NCI-H1092 treated with DMSO at 0.1 percent for 48 hours (cell line): ENCODE data around the gene ANTXR1.

Source experiments
- DNase-seq: peaks from one replicate; lab custom pipeline; 2025; lab: John Stamatoyannopoulos, UW

Gene ANTXR1

DNA sequence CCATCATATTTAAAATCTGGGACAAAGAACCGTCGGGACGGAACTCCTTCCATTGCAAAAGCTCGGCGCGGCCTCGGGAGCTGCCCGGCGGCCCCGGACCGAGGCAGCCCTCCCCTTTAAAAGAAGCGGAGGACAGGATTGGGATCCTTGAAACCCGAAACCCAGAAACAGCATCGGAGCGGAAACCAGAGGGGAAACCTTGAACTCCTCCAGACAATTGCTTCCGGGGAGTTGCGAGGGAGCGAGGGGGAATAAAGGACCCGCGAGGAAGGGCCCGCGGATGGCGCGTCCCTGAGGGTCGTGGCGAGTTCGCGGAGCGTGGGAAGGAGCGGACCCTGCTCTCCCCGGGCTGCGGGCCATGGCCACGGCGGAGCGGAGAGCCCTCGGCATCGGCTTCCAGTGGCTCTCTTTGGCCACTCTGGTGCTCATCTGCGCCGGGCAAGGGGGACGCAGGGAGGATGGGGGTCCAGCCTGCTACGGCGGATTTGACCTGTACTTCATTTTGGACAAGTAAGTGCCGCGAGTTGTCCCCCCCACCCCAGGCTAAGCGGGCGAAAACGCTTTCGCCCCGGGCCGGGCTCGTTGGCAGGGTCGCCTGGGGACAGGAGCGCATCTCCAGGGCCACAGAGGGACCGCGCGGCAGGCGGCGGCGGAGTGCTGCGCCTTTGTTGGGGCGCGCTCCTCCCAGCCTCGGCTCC, at the start of gene ANTXR1:
Gene ANTXR1, plus strand, starts transcription at position 38 of the 698 bp plus-strand sequence. Its CDS starts 321 bp downstream, at position 359.
- peak; percentile 71 for DNase-seq

- DNase-seq, result no peak
Observed at GRCh38 chr2:68964282-68964681, 48.7 kb upstream of the ANTXR1 start.

DNA sequence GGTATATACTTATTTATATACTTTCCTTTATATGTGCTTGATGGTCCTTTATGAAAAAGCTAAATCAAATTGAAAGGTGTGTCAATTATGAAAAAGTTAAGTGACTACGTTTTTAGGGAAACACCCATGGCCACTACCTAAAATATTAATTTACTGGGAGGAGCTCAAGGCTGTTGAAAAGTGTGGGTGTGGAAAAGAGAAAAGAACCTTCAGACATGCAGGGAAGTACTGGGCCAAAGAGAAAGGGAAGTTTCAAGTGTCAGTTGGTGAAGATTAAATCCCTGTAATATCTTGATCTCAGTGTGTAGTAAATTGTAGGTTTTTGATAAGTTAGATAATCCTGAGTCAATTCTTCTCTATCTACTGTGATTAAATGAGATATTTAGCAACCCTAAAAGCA, 44.8 kb upstream of the ANTXR1 start:
- no peak for DNase-seq

DNA sequence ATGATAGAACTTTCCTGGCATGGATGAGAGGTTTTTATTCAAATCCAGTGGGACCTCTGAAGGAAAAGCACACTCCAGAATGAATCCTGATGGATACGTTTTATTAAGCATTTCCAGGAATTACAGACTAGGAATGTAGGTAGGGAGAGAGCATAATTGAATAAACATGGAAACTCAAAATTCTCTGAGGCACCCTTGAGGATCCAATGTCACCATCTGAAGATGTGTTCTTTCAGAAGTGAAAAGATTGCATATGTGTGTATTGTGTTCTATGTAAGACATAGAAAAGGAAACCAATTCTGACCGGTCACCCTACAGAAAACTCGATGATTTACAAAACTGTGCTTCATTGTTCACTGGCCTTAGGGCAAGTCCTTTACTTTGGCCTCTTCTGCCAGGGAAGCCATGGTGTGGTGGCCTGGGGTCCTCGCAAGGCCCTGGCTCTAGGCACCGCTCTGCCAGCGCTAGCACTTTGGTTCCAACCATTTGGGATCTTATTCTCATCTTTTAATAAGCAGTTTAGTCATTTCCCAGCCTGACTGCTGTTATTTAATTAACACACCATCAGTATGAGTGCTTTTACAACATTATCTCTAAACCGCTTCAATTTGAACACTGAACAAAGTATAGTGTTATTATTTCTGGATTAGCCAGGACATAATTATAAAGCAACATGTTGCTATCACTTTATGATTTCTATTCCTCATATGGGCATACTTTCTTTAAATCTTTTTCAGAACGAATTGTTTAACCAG, 43.1 kb upstream of the ANTXR1 start:
- no peak for DNase-seq

DNA sequence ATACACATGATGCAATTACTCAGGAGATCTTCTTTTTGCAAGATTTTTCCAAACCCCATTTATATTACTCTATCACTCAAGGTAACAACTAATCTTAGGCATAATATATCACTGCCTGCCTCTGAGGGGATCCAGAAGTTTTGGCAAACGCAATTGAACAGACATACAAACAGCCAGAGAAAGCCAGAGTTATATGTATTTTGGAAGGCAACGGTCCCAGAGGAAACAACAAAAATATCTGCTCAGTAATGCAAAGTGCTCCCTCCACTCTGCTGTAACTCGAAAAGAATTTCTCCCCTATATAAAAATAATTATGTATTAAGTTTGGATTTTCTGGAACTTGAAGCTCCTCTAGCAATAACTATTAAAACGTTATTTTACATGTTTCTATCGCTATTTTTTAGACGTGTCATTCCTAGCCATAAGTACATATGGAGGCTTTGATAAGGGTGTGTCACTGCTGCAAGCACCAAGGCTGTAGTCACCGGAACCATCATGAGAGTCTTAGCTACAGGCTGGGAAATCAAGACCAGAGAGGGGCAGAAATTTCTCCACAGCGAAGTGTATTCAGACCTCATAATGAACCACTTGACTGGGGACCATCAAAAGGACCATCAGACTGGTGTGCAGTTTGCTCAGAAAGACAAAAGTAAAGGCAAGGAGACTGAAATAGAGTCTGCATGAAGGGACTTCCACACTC, 42.3 kb upstream of the ANTXR1 start:
- DNase-seq, result no peak

GRCh38 chr2:68971591-68972231, 41.3 kb upstream of the ANTXR1 start:
- no peak for DNase-seq

GRCh38 chr2:68974251-68974650, 38.7 kb upstream of the ANTXR1 start, which contains the start of gene GKN1:
Gene GKN1 (plus strand): TSS chr2:68974636. CDS start chr2:68974678, 42 bp downstream.
- DNase-seq, result no peak

DNA sequence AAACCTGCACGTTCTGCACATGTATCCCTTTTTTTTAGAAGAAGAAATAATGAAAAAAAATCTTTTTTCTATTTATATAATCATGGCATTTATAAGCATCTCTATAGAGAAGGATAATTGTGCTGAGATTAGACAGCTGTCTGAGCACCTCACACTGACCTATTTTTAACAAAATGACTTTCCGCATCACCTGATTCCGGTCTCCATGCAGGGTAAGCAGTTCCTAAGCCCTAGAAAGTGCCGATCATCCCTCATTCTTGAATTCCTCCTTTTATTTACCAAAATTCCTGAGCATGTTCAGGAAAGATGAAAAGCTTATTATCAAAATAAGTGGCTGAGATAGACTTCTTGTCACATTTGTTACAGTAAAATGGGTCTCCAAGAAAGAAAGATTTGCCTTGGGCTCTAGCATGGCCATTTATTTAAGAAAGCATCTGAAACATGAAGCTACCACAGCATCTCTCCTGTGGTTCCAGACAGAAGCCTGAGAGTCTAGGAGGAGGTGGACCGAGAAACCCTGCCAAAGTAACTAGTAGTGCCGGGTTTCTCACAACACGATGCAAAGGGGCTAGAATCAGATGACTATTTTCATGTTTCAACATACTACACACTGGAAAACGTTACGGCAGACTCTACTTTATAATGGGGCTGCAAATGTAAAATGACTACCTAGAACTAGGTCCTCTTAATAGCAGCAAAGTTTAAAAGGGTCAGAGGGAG, 37.9 kb upstream of the ANTXR1 start:
- DNase-seq, result no peak

DNA sequence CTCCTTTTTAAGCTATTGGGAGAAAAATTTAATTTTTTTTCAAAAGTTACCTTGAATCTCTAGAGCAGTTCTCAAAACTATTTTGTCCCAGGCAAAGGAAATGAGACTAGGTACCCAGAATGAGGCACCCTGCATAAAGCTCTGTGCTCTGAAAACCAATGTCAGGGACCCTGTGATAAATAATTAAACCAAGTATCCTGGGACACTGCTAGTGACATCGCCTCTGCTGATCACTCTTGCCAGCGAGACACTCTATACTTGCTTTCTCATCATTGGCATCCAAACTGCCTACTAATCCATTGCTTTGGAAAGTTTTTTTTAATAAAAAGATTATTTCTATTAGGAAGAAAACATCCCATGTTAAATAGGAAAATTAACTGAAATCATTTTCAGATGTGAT, 37.1 kb upstream of the ANTXR1 start:
- DNase-seq, result no peak

DNA sequence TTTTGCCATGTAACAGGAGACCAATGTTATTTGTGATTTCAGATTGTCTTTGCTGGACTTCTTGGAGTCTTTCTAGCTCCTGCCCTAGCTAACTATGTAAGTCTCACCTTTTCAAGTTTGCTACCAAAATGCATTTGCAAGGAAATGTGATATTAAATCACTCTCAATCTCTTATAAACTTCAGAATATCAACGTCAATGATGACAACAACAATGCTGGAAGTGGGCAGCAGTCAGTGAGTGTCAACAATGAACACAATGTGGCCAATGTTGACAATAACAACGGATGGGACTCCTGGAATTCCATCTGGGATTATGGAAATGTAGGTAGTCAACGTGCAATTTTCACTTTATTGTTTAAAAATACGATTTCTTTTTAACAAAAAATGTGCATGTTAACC, 35.5 kb upstream of the ANTXR1 start:
- no peak for DNase-seq

DNA sequence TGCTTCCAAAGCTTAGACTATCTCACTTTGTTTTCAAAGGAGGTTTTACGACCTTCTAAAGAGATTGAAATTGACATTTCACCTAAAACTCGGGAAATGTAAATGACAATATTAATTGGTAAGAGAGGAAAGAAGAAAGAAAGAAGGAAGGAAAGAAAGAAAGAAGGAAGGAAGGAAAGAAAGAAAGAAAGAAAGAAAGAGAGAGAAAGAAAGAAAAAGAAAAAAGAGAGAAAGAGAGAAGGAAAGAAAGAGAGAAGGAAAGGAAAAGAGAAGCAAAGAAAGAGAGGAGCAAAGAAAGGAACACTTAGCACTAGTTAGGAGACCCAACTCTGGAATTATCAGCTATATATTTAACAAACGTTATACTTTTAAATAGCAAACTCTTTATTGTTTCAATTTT, 34.9 kb upstream of the ANTXR1 start:
- DNase-seq, result no peak

DNA sequence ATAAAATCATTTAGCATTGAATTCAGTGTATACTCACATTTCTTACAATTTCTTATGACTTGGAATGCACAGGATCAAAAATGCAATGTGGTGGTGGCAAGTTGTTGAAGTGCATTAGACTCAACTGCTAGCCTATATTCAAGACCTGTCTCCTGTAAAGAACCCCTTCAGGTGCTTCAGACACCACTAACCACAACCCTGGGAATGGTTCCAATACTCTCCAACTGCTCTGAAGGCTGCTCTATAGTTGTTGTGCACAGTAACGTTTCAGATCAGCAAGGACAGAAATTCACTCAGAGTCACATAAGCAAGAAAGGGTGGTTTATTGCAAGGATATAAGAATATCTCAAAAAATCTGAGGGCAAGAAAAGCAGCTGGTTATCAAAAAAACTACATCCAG, 32.0 kb upstream of the ANTXR1 start:
- no peak for DNase-seq

DNA sequence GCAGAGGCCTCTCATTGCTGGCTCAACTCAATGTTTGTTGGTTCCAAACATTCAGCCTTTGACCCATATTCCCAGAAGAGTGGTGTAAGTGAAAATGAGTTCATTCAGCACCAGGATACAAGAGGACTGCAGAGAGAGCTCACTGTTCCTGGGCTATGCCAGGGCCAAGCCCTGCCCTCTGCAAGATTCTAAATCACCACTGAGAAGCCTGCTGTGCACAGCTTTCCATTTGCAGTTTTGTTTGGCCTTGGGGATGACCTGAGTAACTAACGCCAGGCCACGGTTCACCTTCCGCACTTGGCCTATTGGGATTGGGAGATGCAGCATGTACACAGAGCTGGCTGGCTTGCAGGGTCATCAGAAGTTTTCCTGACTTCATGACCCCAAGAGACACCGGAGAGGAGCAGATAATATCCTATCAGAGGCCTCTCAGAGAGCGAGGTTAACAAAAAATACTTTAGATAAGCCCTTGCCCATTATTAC, 25.9 kb upstream of the ANTXR1 start:
- DNase-seq, result no peak

- DNase-seq, result no peak
Observed at GRCh38 chr2:68989035-68989434, 23.9 kb upstream of the ANTXR1 start.

DNA sequence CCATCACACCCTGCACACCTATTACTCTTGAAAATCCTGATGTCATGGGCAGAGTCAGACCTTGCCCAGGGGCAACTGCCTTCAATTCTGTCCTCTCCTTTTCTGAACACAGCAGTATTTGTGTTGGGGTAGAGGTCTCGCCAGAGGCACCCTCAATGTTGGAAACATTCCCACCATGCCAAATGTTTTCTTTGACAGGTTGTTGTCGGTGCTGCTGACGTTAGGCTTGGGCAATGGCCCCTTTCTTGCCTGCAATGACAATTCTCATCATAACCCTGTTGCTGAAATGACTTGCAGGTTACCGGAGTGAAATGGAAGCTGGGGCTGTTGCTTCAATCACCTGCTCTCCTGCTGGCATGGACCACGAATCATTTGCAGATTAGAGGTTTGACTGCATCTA, 20.6 kb upstream of the ANTXR1 start:
- no peak for DNase-seq

DNA sequence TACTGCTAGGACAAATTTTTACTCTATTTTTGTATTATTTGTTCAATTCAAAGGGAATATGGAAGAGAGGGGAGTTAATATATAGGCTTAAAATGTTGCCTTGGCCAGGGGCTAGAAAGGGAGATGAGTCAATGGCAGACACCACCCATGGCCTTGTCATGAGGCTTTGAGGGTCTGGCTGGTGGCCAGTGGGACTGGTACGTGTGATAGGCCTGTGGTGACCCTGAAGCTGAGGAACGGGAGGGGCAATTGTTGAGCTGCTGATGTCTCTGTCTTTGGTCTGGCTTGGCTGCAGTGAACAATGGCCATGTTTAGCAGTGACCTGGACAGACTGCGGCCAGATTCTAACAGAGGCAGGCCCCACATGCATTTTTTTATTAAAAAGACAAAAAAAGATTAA, 20.0 kb upstream of the ANTXR1 start:
- DNase-seq, result no peak

GRCh38 chr2:68993660-68994059, 19.3 kb upstream of the ANTXR1 start:
- no peak for DNase-seq

DNA sequence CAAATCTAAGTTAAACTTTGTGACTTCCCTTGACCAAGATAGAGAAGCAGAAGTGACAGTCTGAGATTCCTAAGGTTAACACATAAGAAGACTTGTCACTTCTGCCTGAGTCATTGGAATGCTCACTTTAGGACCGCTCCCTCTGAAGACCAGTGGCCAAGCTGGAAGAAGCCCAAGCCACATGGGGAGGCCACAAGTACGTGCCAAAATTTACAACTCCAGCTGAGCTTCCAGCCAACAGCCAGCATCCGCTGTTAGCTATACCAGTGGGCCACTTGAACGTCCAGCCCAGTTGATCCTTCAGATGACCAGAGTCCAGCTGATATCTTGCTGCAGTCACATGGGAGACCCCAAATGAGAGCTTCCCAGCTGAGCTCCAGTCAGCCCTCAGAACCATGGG, 18.1 kb upstream of the ANTXR1 start:
- DNase-seq, result no peak

GRCh38 chr2:68995916-68996315, 17.1 kb upstream of the ANTXR1 start:
- no peak for DNase-seq

GRCh38 chr2:68997401-68997800, 15.6 kb upstream of the ANTXR1 start:
- DNase-seq, result no peak

- DNase-seq, result no peak
Observed at GRCh38 chr2:69001879-69002278, 11.1 kb upstream of the ANTXR1 start.

GRCh38 chr2:69003731-69004130, 9.2 kb upstream of the ANTXR1 start:
- DNase-seq, result no peak
